ENCODE data around the gene ZC3H7B. TPM values are rescaled to one million over a fixed set of nuclear protein-coding genes. Genes with fewer than 3 reads are reported as not detected.

Gene ZC3H7B
- total and polyA plus RNA-seq, 12 donors: 21.4 to 51.5 (median 36.0) TPM

GRCh38 chr22:41382098-41382578, 80.8 kb downstream of the ZC3H7B start:
- Histone ChIP-seq H3K9me3 (no peaks in the 10 kb centered on the region), H3K27ac (peak overlapping the region; percentile 94 to 99 (median 96)), H3K36me3 (peaks cover 0 to 14% (median 0%) of the 10 kb centered on the region in 9 donors), H3K4me1 (peaks cover 9 to 43% (median 24%) of the 10 kb centered on the region in 9 donors), H3K4me3 (peak overlapping the region; percentile 61 to 93 (median 82)), H3K27me3 (no peaks in the 10 kb centered on the region)
- ATAC-seq (peak; percentile 37 to 77 (median 52)), DNase-seq (peak; percentile 69 to 74)
- intact Hi-C loops (cut with DNase I): loop anchor here in 3 of 10 donors (5.0 kb wide), 2 partner anchors 80 to 95 kb away; partner anchors contain the start of genes RANGAP1 (in 3 of the 3) and ZC3H7B (in 1 of the 3)
- TF ChIP-seq, protein P1, sequence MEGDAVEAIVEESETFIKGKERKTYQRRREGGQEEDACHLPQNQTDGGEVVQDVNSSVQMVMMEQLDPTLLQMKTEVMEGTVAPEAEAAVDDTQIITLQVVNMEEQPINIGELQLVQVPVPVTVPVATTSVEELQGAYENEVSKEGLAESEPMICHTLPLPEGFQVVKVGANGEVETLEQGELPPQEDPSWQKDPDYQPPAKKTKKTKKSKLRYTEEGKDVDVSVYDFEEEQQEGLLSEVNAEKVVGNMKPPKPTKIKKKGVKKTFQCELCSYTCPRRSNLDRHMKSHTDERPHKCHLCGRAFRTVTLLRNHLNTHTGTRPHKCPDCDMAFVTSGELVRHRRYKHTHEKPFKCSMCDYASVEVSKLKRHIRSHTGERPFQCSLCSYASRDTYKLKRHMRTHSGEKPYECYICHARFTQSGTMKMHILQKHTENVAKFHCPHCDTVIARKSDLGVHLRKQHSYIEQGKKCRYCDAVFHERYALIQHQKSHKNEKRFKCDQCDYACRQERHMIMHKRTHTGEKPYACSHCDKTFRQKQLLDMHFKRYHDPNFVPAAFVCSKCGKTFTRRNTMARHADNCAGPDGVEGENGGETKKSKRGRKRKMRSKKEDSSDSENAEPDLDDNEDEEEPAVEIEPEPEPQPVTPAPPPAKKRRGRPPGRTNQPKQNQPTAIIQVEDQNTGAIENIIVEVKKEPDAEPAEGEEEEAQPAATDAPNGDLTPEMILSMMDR (IDR thresholded peaks at IDR 0.05): no peak
- 1 to 2% methylated on average over 21 to 35 of the region's 35 CpGs for WGBS, 2 donors

DNA sequence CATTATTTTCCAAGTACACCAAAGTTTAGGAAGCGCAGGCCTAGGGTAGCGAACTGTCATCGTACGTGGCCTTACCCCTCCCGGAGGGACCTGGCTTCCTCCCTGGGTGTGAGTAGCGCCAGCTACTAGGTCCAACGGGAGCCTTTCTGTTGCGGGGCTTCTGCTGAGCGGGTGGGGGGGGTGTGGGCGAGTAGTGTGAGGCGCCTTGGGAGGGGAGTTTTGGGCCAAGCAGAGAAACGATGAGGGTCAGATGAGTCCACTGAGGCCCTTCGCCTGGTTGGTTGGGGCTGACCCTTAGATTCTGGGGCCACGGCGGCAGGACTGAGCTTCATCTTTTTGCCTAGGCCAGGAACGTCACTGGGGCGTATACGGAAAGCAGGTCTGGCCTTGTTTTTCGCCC, 81.3 kb downstream of the ZC3H7B start:
- peaks cover 9 to 43% (median 24%) of the 10 kb centered on the region in 9 donors for H3K4me1 ChIP-seq
- peaks cover 0 to 19% (median 4%) of the 10 kb centered on the region in 9 donors for H3K36me3 ChIP-seq
- ATAC-seq: no peak
- H3K27ac ChIP-seq: peak overlapping the region; percentile 94 to 99 (median 96)
- H3K27me3 ChIP-seq: no peaks in the 10 kb centered on the region
- DNase-seq: peak in 1 of 2 donors; percentile 32
- peak overlapping the region; percentile 61 to 93 (median 82) for H3K4me3 ChIP-seq
- H3K9me3 ChIP-seq: no peaks in the 10 kb centered on the region
- TF ChIP-seq, protein P1 (IDR thresholded peaks at IDR 0.05): no peak
- intact Hi-C loops (cut with DNase I): loop anchor here in 3 of 10 donors (5.0 kb wide), 2 partner anchors 80 to 95 kb away; partner anchors contain the start of genes RANGAP1 (in 3 of the 3) and ZC3H7B (in 1 of the 3)
- 14 to 15% methylated on average over 19 of the region's 19 CpGs for WGBS, 2 donors

GRCh38 chr22:41383085-41383484, 81.8 kb downstream of the ZC3H7B start:
- no peak for DNase-seq
- no peak for ATAC-seq
- TF ChIP-seq, protein P1 (IDR thresholded peaks at IDR 0.05): no peak
- peak overlapping the region in 9 of 10 donors; percentile 64 to 93 (median 84) for H3K4me3 ChIP-seq
- H3K9me3 ChIP-seq: no peaks in the 10 kb centered on the region
- 70 to 73% methylated on average over 5 of the region's 5 CpGs for WGBS, 2 donors
- H3K4me1 ChIP-seq: peaks cover 9 to 43% (median 24%) of the 10 kb centered on the region in 9 donors
- H3K27me3 ChIP-seq: no peaks in the 10 kb centered on the region
- H3K27ac ChIP-seq: peak overlapping the region; percentile 94 to 99 (median 96)
- peaks cover 0 to 24% (median 8%) of the 10 kb centered on the region in 9 donors for H3K36me3 ChIP-seq
- intact Hi-C loops (cut with DNase I): loop anchor here in 3 of 10 donors (5.0 kb wide), 2 partner anchors 81 to 96 kb away; partner anchors contain the start of genes RANGAP1 (in 3 of the 3) and ZC3H7B (in 1 of the 3)

DNA sequence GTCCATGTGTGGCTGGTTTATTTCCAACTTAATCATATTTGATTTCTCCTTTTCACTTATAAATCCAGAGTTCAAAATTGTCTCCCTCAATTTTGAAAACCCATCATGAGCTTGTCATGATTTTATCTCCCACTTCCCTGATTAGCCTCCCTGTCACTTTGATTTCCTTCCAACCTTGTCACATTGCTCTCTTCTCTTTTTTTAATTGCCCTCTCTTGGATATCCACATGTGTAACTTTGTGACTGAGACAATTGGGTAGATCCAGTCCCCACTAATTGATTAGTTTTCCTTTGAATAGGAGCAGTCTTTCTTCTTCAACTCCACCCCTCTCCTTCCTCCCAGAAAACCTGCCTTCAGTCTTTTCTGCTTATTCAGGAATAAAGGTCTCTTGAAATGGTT, 82.8 kb downstream of the ZC3H7B start:
- intact Hi-C loops (cut with DNase I): loop anchor here in 3 of 10 donors (5.0 kb wide), 2 partner anchors 82 to 97 kb away; partner anchors contain the start of genes RANGAP1 (in 3 of the 3) and ZC3H7B (in 1 of the 3)
- Histone ChIP-seq H3K27me3 (no peaks in the 10 kb centered on the region), H3K36me3 (peaks cover 0 to 34% (median 18%) of the 10 kb centered on the region in 9 donors), H3K27ac (peak overlapping the region in 2 of 10 donors; percentile 28 to 96), H3K4me1 (peaks cover 9 to 43% (median 24%) of the 10 kb centered on the region in 9 donors), H3K9me3 (no peaks in the 10 kb centered on the region), H3K4me3 (no peak overlapping the region)
- no peak for DNase-seq
- ATAC-seq: no peak
- TF ChIP-seq, protein P1 (IDR thresholded peaks at IDR 0.05): no peak
